Activated T-cell treated with anti-CD3 and anti-CD28 coated beads, Interleukin-2, amount 50 U/mL, for 72 hours (primary cell): Measurements from ENCODE around the gene CUEDC1. TPM values are rescaled to one million over a fixed set of nuclear protein-coding genes. Genes with fewer than 3 reads are reported as not detected.

Source experiments
- ATAC-seq, 2 donors: fragments of 150-1000 bp; cut with Tn5 transposase; replicated peaks in 1 of 2; 2 replicates each; pipeline ENCODE4 v1.10.0; 2021; ENCODE audit warnings: moderate library complexity in 2 of 2, mild to moderate bottlenecking in 1 of 2
- DNase-seq, 2 donors: peaks; one replicate each; pipeline ENCODE4 v3.0.0; 2021 to 2022; ENCODE audit warnings: mixed read lengths in 1 of 2
- H3K27ac Mint-ChIP-seq: one replicate; pipeline ENCODE4 v1.8.0; 2022; ENCODE audit warnings: mild to moderate bottlenecking, moderate library complexity, mixed read lengths
- H3K27me3 Mint-ChIP-seq: one replicate; pipeline ENCODE4 v1.8.0; 2022; ENCODE audit warnings: low read depth, mixed read lengths
- H3K36me3 Mint-ChIP-seq, 2 donors: one replicate each; pipeline ENCODE4 v1.8.0; 2022; ENCODE audit warnings: mixed read lengths in 2 of 2, mild to moderate bottlenecking in 1 of 2; ENCODE audit not compliant: insufficient read depth in 2 of 2
- H3K4me1 Mint-ChIP-seq: one replicate; pipeline ENCODE4 v1.8.0; 2022; ENCODE audit warnings: low read depth, mixed read lengths
- H3K4me3 Mint-ChIP-seq, 2 donors: one replicate each; pipeline ENCODE4 v1.8.0; 2022; ENCODE audit warnings: mild to moderate bottlenecking in 2 of 2, mixed read lengths in 2 of 2, moderate library complexity in 2 of 2
- H3K9me3 Mint-ChIP-seq, 2 donors: one replicate each; pipeline ENCODE4 v1.8.0; 2022; ENCODE audit warnings: mixed read lengths in 2 of 2
- total RNA-seq, 2 donors: library from RNA; stranded (reverse); gene quantifications; one replicate each; pipeline ENCODE4 v1.2.3, GENCODE V29; 2022

The CUEDC1 gene
- total RNA-seq, 2 donors from 2014 or later: 1.1 to 1.4 TPM

- no peaks in the 10 kb centered on the region for H3K4me1 Mint-ChIP-seq
- no peak for DNase-seq
- ATAC-seq: no peak
- no peaks in the 10 kb centered on the region for H3K27me3 Mint-ChIP-seq
- H3K36me3 Mint-ChIP-seq: no peaks in the 10 kb centered on the region
- H3K4me3 Mint-ChIP-seq: no peak overlapping the region
- no peaks in the 10 kb centered on the region for H3K9me3 Mint-ChIP-seq
- no peak overlapping the region for H3K27ac Mint-ChIP-seq
These were observed 131.5 kb downstream of the CUEDC1 start for GRCh38 chr17:57823469-57824401.

GRCh38 chr17:57819867-57820266, 135.3 kb downstream of the CUEDC1 start:
- H3K27ac Mint-ChIP-seq: no peak overlapping the region
- no peaks in the 10 kb centered on the region for H3K36me3 Mint-ChIP-seq
- no peaks in the 10 kb centered on the region for H3K9me3 Mint-ChIP-seq
- H3K27me3 Mint-ChIP-seq: no peaks in the 10 kb centered on the region
- no peak for DNase-seq
- H3K4me3 Mint-ChIP-seq: no peak overlapping the region
- H3K4me1 Mint-ChIP-seq: no peaks in the 10 kb centered on the region
- no peak for ATAC-seq

- no peak for ATAC-seq
- H3K27me3 Mint-ChIP-seq: no peaks in the 10 kb centered on the region
- no peaks in the 10 kb centered on the region for H3K36me3 Mint-ChIP-seq
- no peak overlapping the region for H3K27ac Mint-ChIP-seq
- no peaks in the 10 kb centered on the region for H3K9me3 Mint-ChIP-seq
- no peak overlapping the region for H3K4me3 Mint-ChIP-seq
- H3K4me1 Mint-ChIP-seq: no peaks in the 10 kb centered on the region
- no peak for DNase-seq
These were observed 135.9 kb downstream of the CUEDC1 start for GRCh38 chr17:57819285-57819684.

GRCh38 chr17:57818066-57818465, 137.1 kb downstream of the CUEDC1 start:
- Mint-ChIP-seq H3K36me3 (no peaks in the 10 kb centered on the region), H3K4me3 (no peak overlapping the region), H3K9me3 (no peaks in the 10 kb centered on the region), H3K27me3 (no peaks in the 10 kb centered on the region), H3K27ac (no peak overlapping the region), H3K4me1 (no peaks in the 10 kb centered on the region)
- ATAC-seq (no peak), DNase-seq (no peak)

GRCh38 chr17:57817299-57817698, 137.9 kb downstream of the CUEDC1 start:
- H3K27ac Mint-ChIP-seq: no peak overlapping the region
- H3K27me3 Mint-ChIP-seq: peaks cover under 1% of the 10 kb centered on the region
- H3K4me1 Mint-ChIP-seq: no peaks in the 10 kb centered on the region
- no peak for DNase-seq
- H3K9me3 Mint-ChIP-seq: no peaks in the 10 kb centered on the region
- H3K36me3 Mint-ChIP-seq: no peaks in the 10 kb centered on the region
- ATAC-seq: no peak
- no peak overlapping the region for H3K4me3 Mint-ChIP-seq

GRCh38 chr17:57814421-57814820, 140.8 kb downstream of the CUEDC1 start:
- peaks cover 14% of the 10 kb centered on the region for H3K4me1 Mint-ChIP-seq
- H3K27ac Mint-ChIP-seq: no peak overlapping the region
- no peak overlapping the region for H3K4me3 Mint-ChIP-seq
- no peaks in the 10 kb centered on the region for H3K36me3 Mint-ChIP-seq
- no peaks in the 10 kb centered on the region for H3K9me3 Mint-ChIP-seq
- no peak for DNase-seq
- H3K27me3 Mint-ChIP-seq: peaks cover 26% of the 10 kb centered on the region
- no peak for ATAC-seq

GRCh38 chr17:57811638-57812280, 143.5 kb downstream of the CUEDC1 start:
- H3K27me3 Mint-ChIP-seq: peaks cover 33% of the 10 kb centered on the region
- no peak overlapping the region for H3K27ac Mint-ChIP-seq
- H3K4me3 Mint-ChIP-seq: no peak overlapping the region
- H3K9me3 Mint-ChIP-seq: no peaks in the 10 kb centered on the region
- no peak for ATAC-seq
- no peak for DNase-seq
- H3K36me3 Mint-ChIP-seq: no peaks in the 10 kb centered on the region
- peaks cover 14% of the 10 kb centered on the region for H3K4me1 Mint-ChIP-seq

Other genes starting within 250 kb of the CUEDC1 start
- gene CCDC182, start 210.1 kb downstream of the CUEDC1 start, total RNA-seq: not detected
- gene MRPS23, start 105.4 kb downstream of the CUEDC1 start, total RNA-seq: 10 to 100 TPM; 43.4 to 52.7 TPM
- 10 to 100 TPM; 42.6 to 44.6 TPM for gene VEZF1, start 32.8 kb upstream of the CUEDC1 start, total RNA-seq
- gene SRSF1, start 51.8 kb upstream of the CUEDC1 start, total RNA-seq: 100 to 1,000 TPM; 233 to 281 TPM
- gene DYNLL2, start 128.0 kb upstream of the CUEDC1 start, total RNA-seq: 10 to 100 TPM; 32.9 to 37.7 TPM
- under 1 TPM; 0.34 to 0.35 TPM for gene OR4D1, start 193.0 kb upstream of the CUEDC1 start, total RNA-seq
- not detected for gene OR4D2, start 211.6 kb upstream of the CUEDC1 start, total RNA-seq
- gene EPX, start 237.3 kb upstream of the CUEDC1 start, total RNA-seq: not detected